ENCODE results near the gene IZUMO1R. TPM values are rescaled to one million over a fixed set of nuclear protein-coding genes. Genes with fewer than 3 reads are reported as not detected.
A peak's percentile ranks its signal among the peaks of the same experiment; 100 is the strongest.

Gene IZUMO1R
- polyA plus RNA-seq, 1 of the 3 experiments (the other 2 are of a cell fraction): 0.43 TPM

GRCh38 chr11:94325681-94326080 lies 21.3 kb downstream of the IZUMO1R start:
- 36% methylated on average over 1 of the region's 1 CpG for WGBS (ENCODE audit: low lambda C conversion rate)
- Histone ChIP-seq H3K4me2 (no peak overlapping the region), H3K36me3 (replicated peaks in 1 of 2; ENCODE audit: control insufficient read depth in 1 of 2, insufficient read depth in 2 of 2, low read length in 1 of 2) (no peaks in the 10 kb centered on the region), H4K20me1 (ENCODE audit: insufficient read depth) (no peaks in the 10 kb centered on the region), H3K9me3 (no peaks in the 10 kb centered on the region), H3K27ac (ENCODE audit: low read depth in 2 of 2, low read length in 1 of 2) (no peak overlapping the region), H3K4me1 (ENCODE audit: control insufficient read depth in 1 of 2, insufficient read depth in 2 of 2, low read depth in 1 of 2, low read length in 1 of 2) (no peaks in the 10 kb centered on the region), H3K9me2 (no peaks in the 10 kb centered on the region), H3F3A (replicated peaks; ENCODE audit: insufficient read depth) (no peaks in the 10 kb centered on the region), H3K27me3 (ENCODE audit: insufficient read depth) (no peaks in the 10 kb centered on the region), H3K9ac (no peak overlapping the region), H3K4me3 (ENCODE audit: low read depth in 2 of 2, low read length in 1 of 2) (no peak overlapping the region), H2AFZ (ENCODE audit: low read depth) (no peak overlapping the region), H3K79me2 (ENCODE audit: insufficient read depth) (no peaks in the 10 kb centered on the region)
- CTCF ChIA-PET: no interaction called here
- TF ChIP-seq RAD21 (IDR thresholded peaks at IDR 0.05; ENCODE audit: low read length) (peak; percentile 49), CTCF (IDR thresholded peaks at IDR 0.05) (peak; percentile 43), GATA2 (CRISPR knock-in tag; IDR thresholded peaks at IDR 0.05) (no peak), SMC3 (IDR thresholded peaks at IDR 0.05; ENCODE audit: low read depth, low read length) (peak; percentile 17; the same call in 1 of the 2 replicates)
- DNase-seq: peak; percentile 36
- POLR2A ChIA-PET: no interaction called here

- no peaks in the 10 kb centered on the region for H3F3A ChIP-seq (replicated peaks; ENCODE audit: insufficient read depth)
- H3K4me3 ChIP-seq (ENCODE audit: low read depth in 2 of 2, low read length in 1 of 2): no peak overlapping the region
- H3K27me3 ChIP-seq (ENCODE audit: insufficient read depth): no peaks in the 10 kb centered on the region
- CTCF ChIA-PET: no interaction called here
- H3K79me2 ChIP-seq (ENCODE audit: insufficient read depth): no peaks in the 10 kb centered on the region
- no peak overlapping the region for H3K9ac ChIP-seq
- POLR2A ChIA-PET: no interaction called here
- H4K20me1 ChIP-seq (ENCODE audit: insufficient read depth): no peaks in the 10 kb centered on the region
- H3K4me1 ChIP-seq (ENCODE audit: control insufficient read depth in 1 of 2, insufficient read depth in 2 of 2, low read depth in 1 of 2, low read length in 1 of 2): no peaks in the 10 kb centered on the region
- H3K4me2 ChIP-seq: no peak overlapping the region
- DNase-seq: no peak
- no peak overlapping the region for H3K27ac ChIP-seq (ENCODE audit: low read depth in 2 of 2, low read length in 1 of 2)
- TF ChIP-seq RAD21 (IDR thresholded peaks at IDR 0.05; ENCODE audit: low read length): no peak
- no peak for TF ChIP-seq MAX (IDR thresholded peaks at IDR 0.05; ENCODE audit: low read depth)
- TF ChIP-seq SIN3A (IDR thresholded peaks at IDR 0.05; ENCODE audit: borderline replicate concordance, low read depth, low read length): no peak
- TF ChIP-seq EZH2phosphoT487 (IDR thresholded peaks at IDR 0.05; ENCODE audit: borderline replicate concordance, low read depth): no peak
- no peak for TF ChIP-seq FOSL2 (IDR thresholded peaks at IDR 0.05; ENCODE audit: borderline replicate concordance, low read depth)
- no peak for TF ChIP-seq REST (IDR thresholded peaks at IDR 0.05; ENCODE audit: low read depth, low read length)
- TF ChIP-seq FOXM1 (IDR thresholded peaks at IDR 0.05; ENCODE audit: low read depth): no peak
- TF ChIP-seq TCF12 (IDR thresholded peaks at IDR 0.05): no peak
- no peak for TF ChIP-seq POLR2AphosphoS5 (IDR thresholded peaks at IDR 0.05; ENCODE audit: low read depth, low read length)
- no peak for TF ChIP-seq TEAD4 (IDR thresholded peaks at IDR 0.05; ENCODE audit: borderline replicate concordance, insufficient read depth)
- TF ChIP-seq MXI1 (IDR thresholded peaks at IDR 0.05; ENCODE audit: low read depth, low read length): no peak
- TF ChIP-seq RFX5 (IDR thresholded peaks at IDR 0.05; ENCODE audit: low read length): no peak
- TF ChIP-seq MEF2A (IDR thresholded peaks at IDR 0.05; ENCODE audit: borderline replicate concordance, low read depth): no peak
- no peak for TF ChIP-seq EP300 (IDR thresholded peaks at IDR 0.05; ENCODE audit: borderline replicate concordance in 1 of 2, low read depth in 1 of 2, low read length in 1 of 2)
- TF ChIP-seq USF1 (IDR thresholded peaks at IDR 0.05; ENCODE audit: borderline replicate concordance, low read depth): no peak
- whole genome bisulfite sequencing (ENCODE audit: low lambda C conversion rate): 5% methylated on average over 3 of the region's 3 CpGs
- no peak overlapping the region for H2AFZ ChIP-seq (ENCODE audit: low read depth)
- H3K9me2 ChIP-seq: no peaks in the 10 kb centered on the region
- no peaks in the 10 kb centered on the region for H3K9me3 ChIP-seq
- no peaks in the 10 kb centered on the region for H3K36me3 ChIP-seq (replicated peaks in 1 of 2; ENCODE audit: control insufficient read depth in 1 of 2, insufficient read depth in 2 of 2, low read length in 1 of 2)
These were observed 22.6 kb downstream of the IZUMO1R start for GRCh38 chr11:94326947-94327346.
